GM23338 (cell line): Measurements from ENCODE around the gene ADAM17. TPM values are rescaled to one million over a fixed set of nuclear protein-coding genes. Genes with fewer than 3 reads are reported as not detected.

Experiments used
- ATAC-seq: fragments of 200-7000 bp; cut with Tn5 transposase; 3 replicates; pipeline ENCODE4 v1.9.1; 2020
- DNase-seq: peaks from one replicate; pipeline ENCODE4 v3.0.0-alpha.2; 2015; ENCODE audit warnings: low spot score
- H2AFZ ChIP-seq: fragments of 200-600 bp; sonication (generic); 2 replicates; pipeline ENCODE4 v1.8.0; 2016; ENCODE audit warnings: antibody characterized with exemption, mild to moderate bottlenecking, moderate library complexity
- H3F3A ChIP-seq: fragments of 200-600 bp; sonication (generic); replicated peaks from 2 replicates; pipeline ENCODE4 v1.8.0; 2017; ENCODE audit warnings: antibody characterized with exemption, mixed run types, low read depth
- H3K27ac ChIP-seq: fragments of 200-600 bp; sonication (generic); 2 replicates; pipeline ENCODE4 v1.6.1; 2016; ENCODE audit warnings: low read depth
- H3K27me3 ChIP-seq: fragments of 200-600 bp; sonication (generic); 2 replicates; pipeline ENCODE4 v1.8.0; 2016; ENCODE audit warnings: mild to moderate bottlenecking, mixed run types, moderate library complexity; ENCODE audit not compliant: insufficient read depth
- H3K36me3 ChIP-seq: fragments of 200-600 bp; sonication (generic); 2 replicates; pipeline ENCODE4 v1.8.0; 2016; ENCODE audit warnings: mild to moderate bottlenecking; ENCODE audit not compliant: insufficient read depth
- H3K4me1 ChIP-seq: fragments of 200-600 bp; sonication (generic); 2 replicates; pipeline ENCODE4 v1.8.0; 2016; ENCODE audit warnings: mild to moderate bottlenecking, moderate library complexity; ENCODE audit not compliant: insufficient read depth
- H3K4me2 ChIP-seq: fragments of 200-600 bp; sonication (generic); 2 replicates; pipeline ENCODE4 v1.7.1; 2017; ENCODE audit warnings: mixed run types
- H3K4me3 ChIP-seq: fragments of 200-600 bp; sonication (generic); 2 replicates; pipeline ENCODE4 v1.6.1; 2016; ENCODE audit warnings: mixed run types
- H3K79me2 ChIP-seq: fragments of 200-600 bp; sonication (generic); replicated peaks from 2 replicates; pipeline ENCODE4 v1.8.0; 2017; ENCODE audit warnings: mild to moderate bottlenecking; ENCODE audit not compliant: insufficient read depth
- H3K9me2 ChIP-seq: fragments of 200-600 bp; sonication (generic); 2 replicates; pipeline ENCODE4 v1.8.0; 2017; ENCODE audit not compliant: insufficient read depth
- H4K20me1 ChIP-seq: fragments of 200-600 bp; sonication (generic); replicated peaks from 2 replicates; pipeline ENCODE4 v1.8.0; 2017; ENCODE audit warnings: mild to moderate bottlenecking; ENCODE audit not compliant: insufficient read depth
- H3K27ac Mint-ChIP-seq: 2 replicates; pipeline ENCODE4 v1.8.0; 2020; ENCODE audit warnings: inconsistent platforms, mild to moderate bottlenecking, moderate library complexity, mixed read lengths
- H3K27me3 Mint-ChIP-seq: 3 replicates; pipeline ENCODE4 v1.8.0; 2022; ENCODE audit warnings: low read depth, mild to moderate bottlenecking, moderate library complexity, mixed read lengths, inconsistent platforms; ENCODE audit not compliant: insufficient read depth, poor library complexity
- H3K36me3 Mint-ChIP-seq: 3 replicates; pipeline ENCODE4 v1.8.0; 2021; ENCODE audit warnings: low read depth, mild to moderate bottlenecking, inconsistent platforms, moderate library complexity, mixed read lengths
- H3K4me1 Mint-ChIP-seq: 3 replicates; pipeline ENCODE4 v1.8.0; 2020; ENCODE audit warnings: mild to moderate bottlenecking, inconsistent platforms, mixed read lengths
- H3K4me3 Mint-ChIP-seq: 3 replicates; pipeline ENCODE4 v1.8.0; 2021; ENCODE audit warnings: moderate library complexity, mild to moderate bottlenecking, inconsistent platforms, mixed read lengths
- H3K9me3 Mint-ChIP-seq: 3 replicates; pipeline ENCODE4 v1.8.0; 2020; ENCODE audit warnings: moderate library complexity, mild to moderate bottlenecking, inconsistent platforms, mixed read lengths
- CREB1 ChIP-seq: fragments of 250-450 bp; sonication (Bioruptor Pico); IDR thresholded peaks from 2 replicates; pipeline ENCODE4 v1.5.0; 2020; ENCODE audit warnings: low read depth, mild to moderate bottlenecking, moderate library complexity
- CTCF ChIP-seq, 2 experiments: fragments of 200-600 bp in 1 of 2; sonication (generic) in 1 of 2; conservative IDR thresholded peaks; 2 replicates each; pipeline versions ENCODE4 v1.5.1 to v1.6.1; 2016 to 2017; ENCODE audit warnings: antibody characterized with exemption in 2 of 2, low read depth in 2 of 2, mild to moderate bottlenecking in 2 of 2, moderate library complexity in 1 of 2
- ETS1 ChIP-seq: IDR thresholded peaks from 2 replicates; pipeline ENCODE4 v1.6.1; 2016; ENCODE audit warnings: antibody characterized with exemption
- EZH2 ChIP-seq: fragments of 200-600 bp; sonication (generic); IDR thresholded peaks from one replicate; pipeline ENCODE4 v1.8.0; 2017; ENCODE audit warnings: antibody characterized with exemption, mild to moderate bottlenecking, low read depth; ENCODE audit not compliant: unreplicated experiment
- EZH2phosphoT487 ChIP-seq: fragments of 200-600 bp; sonication (generic); IDR thresholded peaks from one replicate; pipeline ENCODE4 v1.8.1; 2018; ENCODE audit warnings: antibody characterized with exemption; ENCODE audit not compliant: unreplicated experiment
- JUNB ChIP-seq: IDR thresholded peaks from one replicate; pipeline ENCODE4 v1.6.1; 2016; ENCODE audit warnings: antibody characterized with exemption; ENCODE audit not compliant: unreplicated experiment
- NANOG ChIP-seq: IDR thresholded peaks from 2 replicates; pipeline ENCODE4 v1.6.1; 2016; ENCODE audit warnings: antibody characterized with exemption, borderline replicate concordance
- POLR2AphosphoS5 ChIP-seq: IDR thresholded peaks from 2 replicates; pipeline ENCODE4 v1.6.1; 2016; ENCODE audit warnings: antibody characterized with exemption, low read depth
- REST ChIP-seq: IDR thresholded peaks from one replicate; pipeline ENCODE4 v1.6.1; 2018; ENCODE audit warnings: antibody characterized with exemption; ENCODE audit not compliant: unreplicated experiment
- STAT1 ChIP-seq: IDR thresholded peaks from one replicate; pipeline ENCODE4 v1.6.1; 2016; ENCODE audit warnings: antibody characterized with exemption; ENCODE audit not compliant: unreplicated experiment
- ZNF114 ChIP-seq: fragments of 250-450 bp; sonication (Bioruptor Pico); IDR thresholded peaks from 2 replicates; pipeline ENCODE4 v1.5.0; 2020; ENCODE audit warnings: mild to moderate bottlenecking, moderate library complexity
- ZNF331 ChIP-seq: fragments of 250-450 bp; sonication (Bioruptor Pico); IDR thresholded peaks from 2 replicates; pipeline ENCODE4 v1.5.0; 2020; ENCODE audit warnings: low read depth, mild to moderate bottlenecking, moderate library complexity
- ZNF462 ChIP-seq: fragments of 250-450 bp; sonication (Bioruptor Pico); IDR thresholded peaks from 2 replicates; pipeline ENCODE4 v1.5.0; 2020; ENCODE audit warnings: mild to moderate bottlenecking, moderate library complexity
- polyA plus RNA-seq: library from polyadenylated mRNA; unstranded; fragments of >200 nt; fragmentation: Nextera tagmentation; extraction: Ambion mirVana; gene quantifications from 2 replicates; pipeline ENCODE4 v1.2.1, GENCODE V29; 2016
- total RNA-seq: library from RNA; depleted of rRNA; stranded (reverse); fragments of >200 nt; shearing (Covaris generic); gene quantifications from 2 replicates; pipeline ENCODE4 v1.2.3, GENCODE V29; 2014

The ADAM17 gene
- total and polyA plus RNA-seq, 2 experiments from 2014 or later: 8.3 to 23.5 TPM

- DNase-seq (no peak), ATAC-seq (peak; percentile 13)
- Histone ChIP-seq H3K4me1 (peaks cover 12% of the 10 kb centered on the region), H3K79me2 (no peaks in the 10 kb centered on the region; the same call in 1 of the 2 replicates), H3K27ac (no peak overlapping the region), H3K36me3 (no peaks in the 10 kb centered on the region; the same call in 1 of the 2 replicates), H3F3A (peaks cover 14% of the 10 kb centered on the region), H3K27me3 (peaks cover 22% of the 10 kb centered on the region), H3K9me2 (0 out of 2 replicates have a peak, but pooled peaks cover 3% of the 10 kb centered on the region), H3K4me3 (peak overlapping the region; percentile 71), H4K20me1 (peaks cover 4% of the 10 kb centered on the region), H3K4me2 (peak overlapping the region; percentile 81), H2AFZ (peak overlapping the region; percentile 90)
- peaks cover 32% of the 10 kb centered on the region for H3K4me1 Mint-ChIP-seq
- H3K36me3 Mint-ChIP-seq: peaks cover 30% of the 10 kb centered on the region
- peaks cover 15% of the 10 kb centered on the region for H3K27me3 Mint-ChIP-seq
- H3K4me3 Mint-ChIP-seq: peak overlapping the region; percentile 72
- TF ChIP-seq ETS1 (no peak), CREB1 (CRISPR knock-in tag) (no peak), JUNB (no peak), EZH2phosphoT487 (no peak), POLR2AphosphoS5 (no peak), CTCF (conservative IDR thresholded peaks at IDR 0.05; ENCODE audit: low read depth in 2 of 2) (no peak), NANOG (no peak), ZNF331 (CRISPR knock-in tag) (no peak), REST (no peak), STAT1 (no peak), EZH2 (no peak), ZNF114 (CRISPR knock-in tag) (no peak), ZNF462 (no peak)
- H3K27ac Mint-ChIP-seq: no peak overlapping the region
- no peaks in the 10 kb centered on the region for H3K9me3 Mint-ChIP-seq
These were observed 81.7 kb downstream of the ADAM17 start for GRCh38 chr2:9473985-9474360.
